MM.1S (cell line): Measurements from ENCODE around the gene CHST5.

Experiments
- DNase-seq: peaks from one replicate; pipeline ENCODE4 v3.0.0-alpha.2; 2015
- H2AFZ ChIP-seq: fragments of 300-600 bp; sonication (generic); 2 replicates; pipeline ENCODE4 v1.6.0; 2016; ENCODE audit warnings: antibody characterized with exemption, low read length
- H3F3A ChIP-seq: fragments of 300-600 bp; sonication (generic); 2 replicates; pipeline ENCODE4 v1.6.1; 2016; ENCODE audit warnings: mild to moderate bottlenecking, antibody characterized with exemption, low read length, moderate library complexity, mixed read lengths; ENCODE audit not compliant: insufficient read depth
- H3K27ac ChIP-seq: fragments of 300-600 bp; sonication (generic); 2 replicates; pipeline ENCODE4 v1.5.1; 2016; ENCODE audit warnings: mild to moderate bottlenecking, low read length
- H3K27me3 ChIP-seq: fragments of 300-600 bp; sonication (generic); replicated peaks from 2 replicates; pipeline ENCODE4 v1.6.0; 2016; ENCODE audit warnings: low read length; ENCODE audit not compliant: insufficient read depth
- H3K36me3 ChIP-seq: fragments of 300-600 bp; sonication (generic); replicated peaks from 2 replicates; pipeline ENCODE4 v1.6.1; 2016; ENCODE audit warnings: mild to moderate bottlenecking, low read length, mixed read lengths; ENCODE audit not compliant: insufficient read depth
- H3K4me1 ChIP-seq: fragments of 300-600 bp; sonication (generic); 2 replicates; pipeline ENCODE4 v1.6.1; 2016; ENCODE audit warnings: low read length, mixed read lengths
- H3K4me2 ChIP-seq: fragments of 300-600 bp; sonication (generic); 2 replicates; pipeline ENCODE4 v1.6.0; 2016; ENCODE audit warnings: low read depth, low read length
- H3K4me3 ChIP-seq: fragments of 300-600 bp; sonication (generic); 2 replicates; pipeline ENCODE4 v1.5.1; 2016; ENCODE audit warnings: low read length, mixed read lengths
- H3K79me2 ChIP-seq: fragments of 300-600 bp; sonication (generic); 2 replicates; pipeline ENCODE4 v1.6.1; 2016; ENCODE audit warnings: mixed run types, low read length, mixed read lengths
- H3K9ac ChIP-seq: fragments of 300-600 bp; sonication (generic); 2 replicates; pipeline ENCODE4 v1.6.1; 2016; ENCODE audit warnings: low read length, mixed read lengths
- H3K9me2 ChIP-seq: fragments of 300-600 bp; sonication (generic); replicated peaks from 2 replicates; pipeline ENCODE4 v1.6.1; 2016; ENCODE audit warnings: mild to moderate bottlenecking, low read length, mixed read lengths; ENCODE audit not compliant: insufficient read depth
- H3K9me3 ChIP-seq: fragments of 300-600 bp; sonication (generic); replicated peaks from 2 replicates; pipeline ENCODE4 v1.6.1; 2016; ENCODE audit warnings: mild to moderate bottlenecking, low read length, mixed read lengths; ENCODE audit not compliant: insufficient read depth
- H4K20me1 ChIP-seq: fragments of 300-600 bp; sonication (generic); 2 replicates; pipeline ENCODE4 v1.6.1; 2016; ENCODE audit warnings: mild to moderate bottlenecking, low read length, moderate library complexity, mixed read lengths; ENCODE audit not compliant: insufficient read depth
- EZH2 ChIP-seq: fragments of 300-600 bp; sonication (generic); optimal IDR thresholded peaks from 2 replicates; pipeline ENCODE3; 2017; ENCODE audit warnings: low read depth, mild to moderate bottlenecking, antibody characterized with exemption, low read length, mixed read lengths
- EZH2phosphoT487 ChIP-seq: fragments of 300-600 bp; sonication (generic); IDR thresholded peaks from 2 replicates; pipeline ENCODE4 v1.6.1; 2018; ENCODE audit warnings: antibody characterized with exemption, low read length
- TF ChIP-seq, protein P1 (sequence below): fragments of 300-600 bp; sonication (generic); IDR thresholded peaks from 2 replicates; pipeline ENCODE4 v1.5.1; 2016; ENCODE audit warnings: antibody characterized with exemption, low read length, mixed read lengths

The CHST5 gene

DNA sequence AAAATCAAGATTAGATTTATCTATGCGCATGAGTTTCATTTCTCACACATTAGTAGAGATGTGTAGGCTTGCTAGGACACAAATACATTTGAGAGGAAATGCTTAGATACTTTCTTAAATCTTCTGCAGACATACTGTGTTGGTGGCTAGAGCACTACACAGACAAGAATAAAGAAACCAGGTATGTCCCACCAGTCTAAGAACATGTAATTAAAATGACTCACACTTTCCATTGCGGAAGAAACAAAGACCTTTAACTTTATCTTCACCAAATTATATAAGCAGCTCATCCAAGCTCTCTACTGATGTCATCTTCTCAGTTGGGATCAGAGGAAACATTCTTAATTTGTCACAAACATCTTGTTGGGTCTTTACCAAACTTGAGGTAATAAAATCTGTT, 42.8 kb upstream of the CHST5 start:
- Histone ChIP-seq H4K20me1 (no peaks in the 10 kb centered on the region), H3K36me3 (no peaks in the 10 kb centered on the region), H3K27me3 (no peaks in the 10 kb centered on the region), H3K9me2 (no peaks in the 10 kb centered on the region), H3K9me3 (no peaks in the 10 kb centered on the region), H3K4me2 (no peak overlapping the region), H3K4me3 (no peak overlapping the region), H3K79me2 (no peaks in the 10 kb centered on the region), H3F3A (no peaks in the 10 kb centered on the region), H3K27ac (no peak overlapping the region), H3K9ac (no peak overlapping the region), H2AFZ (no peak overlapping the region), H3K4me1 (no peaks in the 10 kb centered on the region)
- DNase-seq = no peak
- TF ChIP-seq, protein P1, sequence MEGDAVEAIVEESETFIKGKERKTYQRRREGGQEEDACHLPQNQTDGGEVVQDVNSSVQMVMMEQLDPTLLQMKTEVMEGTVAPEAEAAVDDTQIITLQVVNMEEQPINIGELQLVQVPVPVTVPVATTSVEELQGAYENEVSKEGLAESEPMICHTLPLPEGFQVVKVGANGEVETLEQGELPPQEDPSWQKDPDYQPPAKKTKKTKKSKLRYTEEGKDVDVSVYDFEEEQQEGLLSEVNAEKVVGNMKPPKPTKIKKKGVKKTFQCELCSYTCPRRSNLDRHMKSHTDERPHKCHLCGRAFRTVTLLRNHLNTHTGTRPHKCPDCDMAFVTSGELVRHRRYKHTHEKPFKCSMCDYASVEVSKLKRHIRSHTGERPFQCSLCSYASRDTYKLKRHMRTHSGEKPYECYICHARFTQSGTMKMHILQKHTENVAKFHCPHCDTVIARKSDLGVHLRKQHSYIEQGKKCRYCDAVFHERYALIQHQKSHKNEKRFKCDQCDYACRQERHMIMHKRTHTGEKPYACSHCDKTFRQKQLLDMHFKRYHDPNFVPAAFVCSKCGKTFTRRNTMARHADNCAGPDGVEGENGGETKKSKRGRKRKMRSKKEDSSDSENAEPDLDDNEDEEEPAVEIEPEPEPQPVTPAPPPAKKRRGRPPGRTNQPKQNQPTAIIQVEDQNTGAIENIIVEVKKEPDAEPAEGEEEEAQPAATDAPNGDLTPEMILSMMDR = no peak
- no peak for TF ChIP-seq EZH2
- no peak for TF ChIP-seq EZH2phosphoT487

DNA sequence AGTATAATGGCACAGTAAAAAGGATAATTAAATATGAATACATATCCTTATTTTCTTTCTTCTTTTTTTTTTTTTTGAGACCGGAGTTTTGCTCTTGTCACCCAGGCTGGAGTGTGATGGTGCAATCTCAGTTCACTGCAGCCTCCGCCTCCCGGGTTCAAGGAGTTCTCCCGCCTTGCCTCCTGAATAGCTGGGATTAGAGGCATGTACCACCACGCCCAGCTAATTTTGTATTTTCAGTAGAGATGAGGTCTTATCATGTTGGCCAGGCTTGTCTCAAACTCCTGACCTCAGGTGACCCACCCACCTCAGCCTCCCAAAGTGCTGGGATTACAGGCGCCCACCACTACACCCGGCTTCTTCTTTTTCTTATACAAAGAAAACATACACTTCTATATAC, 42.3 kb upstream of the CHST5 start:
- Histone ChIP-seq H2AFZ (no peak overlapping the region), H3K9me3 (no peaks in the 10 kb centered on the region), H3K4me3 (no peak overlapping the region), H3K9ac (no peak overlapping the region), H3K4me2 (no peak overlapping the region), H3K9me2 (no peaks in the 10 kb centered on the region), H3K79me2 (no peaks in the 10 kb centered on the region), H4K20me1 (no peaks in the 10 kb centered on the region), H3F3A (no peaks in the 10 kb centered on the region), H3K27me3 (no peaks in the 10 kb centered on the region), H3K4me1 (no peaks in the 10 kb centered on the region), H3K27ac (no peak overlapping the region), H3K36me3 (no peaks in the 10 kb centered on the region)
- no peak for DNase-seq
- TF ChIP-seq, protein P1 = no peak
- TF ChIP-seq EZH2phosphoT487 = no peak
- TF ChIP-seq EZH2 = no peak

DNA sequence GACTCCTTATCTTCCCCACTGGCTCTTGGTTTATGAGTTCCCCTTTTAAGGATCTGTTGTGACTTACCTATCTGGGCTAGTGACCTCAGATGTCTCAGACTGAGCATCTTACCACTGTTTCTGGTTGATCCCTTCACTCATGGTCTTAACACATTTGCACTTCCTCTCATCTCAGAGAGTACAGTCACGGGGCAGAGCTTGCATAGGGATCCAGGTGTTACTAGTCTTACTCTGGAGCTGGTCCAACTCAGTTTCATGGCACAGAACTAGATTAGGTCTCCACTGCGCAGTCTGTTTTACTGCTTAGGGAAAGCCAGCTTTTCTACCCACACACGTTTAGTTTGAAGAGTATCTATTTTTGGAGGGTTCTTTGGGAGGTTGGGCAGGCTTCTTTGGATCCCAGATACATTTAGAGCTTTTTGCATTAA, 40.5 kb upstream of the CHST5 start:
- Histone ChIP-seq H3K27ac (no peak overlapping the region), H3K4me1 (no peaks in the 10 kb centered on the region), H3K9ac (no peak overlapping the region), H3K27me3 (no peaks in the 10 kb centered on the region), H4K20me1 (no peaks in the 10 kb centered on the region), H3K36me3 (no peaks in the 10 kb centered on the region), H3K79me2 (no peaks in the 10 kb centered on the region), H3F3A (no peaks in the 10 kb centered on the region), H3K4me3 (no peak overlapping the region), H2AFZ (no peak overlapping the region), H3K4me2 (no peak overlapping the region), H3K9me3 (no peaks in the 10 kb centered on the region), H3K9me2 (no peaks in the 10 kb centered on the region)
- DNase-seq = no peak
- no peak for TF ChIP-seq EZH2phosphoT487

DNA sequence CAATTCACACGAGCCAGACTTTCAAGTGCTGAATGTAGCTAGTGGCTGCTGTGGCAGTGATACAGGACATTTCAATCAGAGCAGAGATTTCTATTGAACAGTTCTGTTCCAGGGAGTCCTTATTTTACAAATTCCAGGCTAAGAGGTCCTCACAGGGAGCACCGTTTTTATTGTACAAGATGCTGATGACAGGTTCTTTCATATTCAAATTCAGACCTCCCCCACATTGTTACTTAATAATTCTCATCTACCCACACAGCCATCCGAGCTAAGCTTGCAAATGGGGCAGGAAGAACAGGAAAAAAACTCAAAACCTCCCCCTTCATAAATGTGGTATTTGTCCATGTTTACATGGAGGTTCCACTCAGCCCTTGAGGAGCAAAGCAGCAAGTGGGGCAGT, 40.0 kb upstream of the CHST5 start:
- H2AFZ ChIP-seq = no peak overlapping the region
- H3K4me1 ChIP-seq = no peaks in the 10 kb centered on the region
- H3K79me2 ChIP-seq = no peaks in the 10 kb centered on the region
- TF ChIP-seq EZH2 (no peak), EZH2phosphoT487 (no peak)
- TF ChIP-seq, protein P1 = no peak
- no peak overlapping the region for H3K9ac ChIP-seq
- no peaks in the 10 kb centered on the region for H3K9me2 ChIP-seq
- H4K20me1 ChIP-seq = no peaks in the 10 kb centered on the region
- DNase-seq = no peak
- H3K36me3 ChIP-seq = no peaks in the 10 kb centered on the region
- no peak overlapping the region for H3K4me2 ChIP-seq
- no peaks in the 10 kb centered on the region for H3F3A ChIP-seq
- H3K27me3 ChIP-seq = no peaks in the 10 kb centered on the region
- H3K27ac ChIP-seq = no peak overlapping the region
- no peak overlapping the region for H3K4me3 ChIP-seq
- no peaks in the 10 kb centered on the region for H3K9me3 ChIP-seq
